GM12801 (cell line): ENCODE data around the gene ITGA5.

Experiments used
- CTCF ChIP-seq: IDR thresholded peaks from one replicate; pipeline ENCODE4 v1.5.1; 2011; ENCODE audit warnings: control low read depth; ENCODE audit not compliant: insufficient read length; ENCODE audit errors: extremely low read depth

The ITGA5 gene

GRCh38 chr12:54389607-54390175, 29.4 kb downstream of the ITGA5 start:
- TF ChIP-seq CTCF = no peak

GRCh38 chr12:54389134-54389508, 29.9 kb downstream of the ITGA5 start:
- no peak for TF ChIP-seq CTCF

GRCh38 chr12:54388237-54389133, 30.6 kb downstream of the ITGA5 start:
- no peak for TF ChIP-seq CTCF

GRCh38 chr12:54387114-54387467, 32.0 kb downstream of the ITGA5 start:
- TF ChIP-seq CTCF = no peak

GRCh38 chr12:54386403-54387113, 32.5 kb downstream of the ITGA5 start:
- no peak for TF ChIP-seq CTCF

GRCh38 chr12:54385251-54385914, 33.7 kb downstream of the ITGA5 start:
- TF ChIP-seq CTCF = no peak

GRCh38 chr12:54384591-54385041, 34.5 kb downstream of the ITGA5 start, which contains the start of gene ZNF385A:
TSS of gene ZNF385A (minus strand) at chr12:54384733. CDS start at chr12:54384514, 219 bp downstream.
- TF ChIP-seq CTCF = no peak
